ENCODE results near the gene FAM135A. TPM values are rescaled to one million over a fixed set of nuclear protein-coding genes. Genes with fewer than 3 reads are reported as not detected.
A peak's percentile ranks its signal among the peaks of the same experiment; 100 is the strongest.

Gene FAM135A
- total and polyA plus RNA-seq, 9 of the 15 experiments (the other 6 are each of a cell fraction or from before 2014, with no cell fraction given) = 7.4 to 32.9 (median 19.2) TPM

DNA sequence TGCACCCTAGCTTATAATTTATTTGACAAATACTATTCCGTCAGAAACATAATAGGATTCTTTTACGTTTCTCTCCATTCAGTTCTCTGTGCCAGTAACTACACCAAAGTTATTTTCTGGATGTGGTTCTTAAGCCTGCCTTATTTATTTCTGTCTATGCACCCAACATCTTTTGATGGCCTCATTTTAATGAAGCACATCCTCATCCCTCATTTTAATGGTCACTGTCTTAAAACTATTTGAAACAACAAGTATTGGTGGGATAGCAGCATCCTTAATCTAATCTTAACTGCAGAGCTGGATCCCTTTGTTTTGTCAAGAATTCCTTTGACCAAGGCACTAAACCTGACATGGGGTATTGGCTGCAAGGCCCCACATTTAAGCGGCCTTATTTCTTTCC lies 11.0 kb downstream of the FAM135A start:
- no peaks in the 10 kb centered on the region for H3K9me3 ChIP-seq (replicated peaks; ENCODE audit: control insufficient read depth, insufficient read depth, low read depth, low read length)
- no peak overlapping the region for H3K9ac ChIP-seq (ENCODE audit: insufficient read depth in 1 of 2, low read depth in 2 of 2, low read length in 2 of 2)
- H3K79me2 ChIP-seq (ENCODE audit: control insufficient read depth, insufficient read depth, low read length) = peaks cover 36% of the 10 kb centered on the region
- intact Hi-C loops (cut with micrococcal nuclease) = no loop called here
- no peak overlapping the region for H2AFZ ChIP-seq (ENCODE audit: low read depth, low read length)
- H4K20me1 ChIP-seq (replicated peaks; ENCODE audit: control insufficient read depth, insufficient read depth, low read length) = no peaks in the 10 kb centered on the region
- H3K27me3 ChIP-seq (ENCODE audit: control insufficient read depth in 2 of 2, insufficient read depth in 2 of 2, low read length in 2 of 2) = no peaks in the 10 kb centered on the region
- H3K4me1 ChIP-seq (replicated peaks in 1 of 2; ENCODE audit: control insufficient read depth in 2 of 2, insufficient read depth in 2 of 2, low read length in 2 of 2) = no peaks in the 10 kb centered on the region
- BruUV-seq (replicated peaks) = no TSS peak
- no peak overlapping the region for H3K27ac ChIP-seq (ENCODE audit: extremely low read depth, low read depth, low read length)
- TF ChIP-seq BRD4 (IDR thresholded peaks at IDR 0.05) = no peak
- TF ChIP-seq, protein P1, sequence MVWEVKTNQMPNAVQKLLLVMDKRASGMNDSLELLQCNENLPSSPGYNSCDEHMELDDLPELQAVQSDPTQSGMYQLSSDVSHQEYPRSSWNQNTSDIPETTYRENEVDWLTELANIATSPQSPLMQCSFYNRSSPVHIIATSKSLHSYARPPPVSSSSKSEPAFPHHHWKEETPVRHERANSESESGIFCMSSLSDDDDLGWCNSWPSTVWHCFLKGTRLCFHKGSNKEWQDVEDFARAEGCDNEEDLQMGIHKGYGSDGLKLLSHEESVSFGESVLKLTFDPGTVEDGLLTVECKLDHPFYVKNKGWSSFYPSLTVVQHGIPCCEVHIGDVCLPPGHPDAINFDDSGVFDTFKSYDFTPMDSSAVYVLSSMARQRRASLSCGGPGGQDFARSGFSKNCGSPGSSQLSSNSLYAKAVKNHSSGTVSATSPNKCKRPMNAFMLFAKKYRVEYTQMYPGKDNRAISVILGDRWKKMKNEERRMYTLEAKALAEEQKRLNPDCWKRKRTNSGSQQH (CRISPR knock-in tag; IDR thresholded peaks at IDR 0.05) = no peak
- 93% methylated on average over 3 of the region's 3 CpGs for WGBS (ENCODE audit: insufficient coverage, low coverage, missing lambda C conversion rate)
- DNase-seq (ENCODE audit: extremely low read depth in 1 of 4, low spot score in 3 of 4) = no peak
- no peak for FAIRE-seq
- in situ Hi-C loops (cut with MboI) = no loop called here
- H3K4me3 ChIP-seq = no peak overlapping the region
- CTCF ChIA-PET (ENCODE audit: low intra/inter-chr PET ratio) = no interaction called here
- ATAC-seq = no peak
- peaks cover 67% of the 10 kb centered on the region; the same call in 2 of the 3 replicates for H3K36me3 ChIP-seq (ENCODE audit: control insufficient read depth, insufficient read depth, low read length)
- H3K4me2 ChIP-seq (ENCODE audit: insufficient read depth, low read length) = no peak overlapping the region
- H3K9me1 ChIP-seq (ENCODE audit: control insufficient read depth, insufficient read depth, low read length) = peaks cover 4% of the 10 kb centered on the region
- POLR2A ChIA-PET = interaction anchor here (1.4 kb wide), 2 partner anchors 10 to 11 kb away, joined by 4 to 5 read pairs; partner anchors contain the start of gene FAM135A

DNA sequence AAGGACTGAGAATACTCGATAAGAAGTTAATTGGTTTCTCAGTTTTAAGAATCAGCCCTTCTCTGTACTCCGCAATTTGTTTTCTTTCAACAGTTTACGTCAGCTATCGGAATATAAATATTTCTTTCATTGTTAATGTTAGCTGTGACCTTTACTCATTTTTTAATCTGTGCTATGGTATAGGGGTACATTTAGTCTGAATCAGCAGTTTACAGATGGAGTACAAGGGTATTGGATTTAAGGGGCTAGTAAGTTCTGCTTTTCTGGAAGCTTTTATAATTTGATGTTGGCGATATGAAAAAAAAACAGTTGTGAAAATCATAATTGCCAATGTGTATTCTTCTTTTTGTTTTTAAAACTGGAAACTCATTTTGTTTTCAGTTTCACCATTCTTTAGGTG lies 23.0 kb downstream of the FAM135A start:
- Histone ChIP-seq H3K4me3 (no peak overlapping the region), H3K9me1 (ENCODE audit: control insufficient read depth, insufficient read depth, low read length) (no peaks in the 10 kb centered on the region), H3K4me2 (ENCODE audit: insufficient read depth, low read length) (no peak overlapping the region), H3K79me2 (ENCODE audit: control insufficient read depth, insufficient read depth, low read length) (no peaks in the 10 kb centered on the region), H3K36me3 (ENCODE audit: control insufficient read depth, insufficient read depth, low read length) (peaks cover 45% of the 10 kb centered on the region), H3K9ac (ENCODE audit: insufficient read depth in 1 of 2, low read depth in 2 of 2, low read length in 2 of 2) (no peak overlapping the region), H4K20me1 (replicated peaks; ENCODE audit: control insufficient read depth, insufficient read depth, low read length) (no peaks in the 10 kb centered on the region), H3K27ac (ENCODE audit: extremely low read depth, low read depth, low read length) (no peak overlapping the region), H2AFZ (ENCODE audit: low read depth, low read length) (no peak overlapping the region), H3K9me3 (replicated peaks; ENCODE audit: control insufficient read depth, insufficient read depth, low read depth, low read length) (no peaks in the 10 kb centered on the region), H3K4me1 (replicated peaks in 1 of 2; ENCODE audit: control insufficient read depth in 2 of 2, insufficient read depth in 2 of 2, low read length in 2 of 2) (no peaks in the 10 kb centered on the region), H3K27me3 (ENCODE audit: control insufficient read depth in 2 of 2, insufficient read depth in 2 of 2, low read length in 2 of 2) (no peaks in the 10 kb centered on the region)
- ChIA-PET POLR2A (no interaction called here), CTCF (ENCODE audit: low intra/inter-chr PET ratio) (no interaction called here)
- ATAC-seq = no peak
- no peak for DNase-seq (ENCODE audit: extremely low read depth in 1 of 4, low spot score in 3 of 4)
- FAIRE-seq = peak; percentile 29
- WGBS (ENCODE audit: insufficient coverage, low coverage, missing lambda C conversion rate) = 92% methylated on average over 5 of the region's 5 CpGs
- in situ Hi-C loops (cut with MboI) = no loop called here
- no TSS peak for BruUV-seq (replicated peaks)
- intact Hi-C loops (cut with micrococcal nuclease) = no loop called here
- TF ChIP-seq ZNF316 (IDR thresholded peaks at IDR 0.05) (peak; percentile 75), C11orf30 (IDR thresholded peaks at IDR 0.05; ENCODE audit: low read depth) (peak; percentile 59; the same call in 1 of the 2 replicates), MAFG (tag; conservative IDR thresholded peaks at IDR 0.05) (0 out of 2 replicates have a peak, but pooled peaks have one; percentile 42), NR2C2 (CRISPR knock-in tag; IDR thresholded peaks at IDR 0.05) (no peak), NR2C2 (tag; IDR thresholded peaks at IDR 0.05) (no peak)
